Measurements from ENCODE around the gene POLD2. TPM values are rescaled to one million over a fixed set of nuclear protein-coding genes. Genes with fewer than 3 reads are reported as not detected.

Gene POLD2
- total RNA-seq, 4 donors from 2014 or later: 12.9 to 73.3 (median 33.7) TPM

DNA sequence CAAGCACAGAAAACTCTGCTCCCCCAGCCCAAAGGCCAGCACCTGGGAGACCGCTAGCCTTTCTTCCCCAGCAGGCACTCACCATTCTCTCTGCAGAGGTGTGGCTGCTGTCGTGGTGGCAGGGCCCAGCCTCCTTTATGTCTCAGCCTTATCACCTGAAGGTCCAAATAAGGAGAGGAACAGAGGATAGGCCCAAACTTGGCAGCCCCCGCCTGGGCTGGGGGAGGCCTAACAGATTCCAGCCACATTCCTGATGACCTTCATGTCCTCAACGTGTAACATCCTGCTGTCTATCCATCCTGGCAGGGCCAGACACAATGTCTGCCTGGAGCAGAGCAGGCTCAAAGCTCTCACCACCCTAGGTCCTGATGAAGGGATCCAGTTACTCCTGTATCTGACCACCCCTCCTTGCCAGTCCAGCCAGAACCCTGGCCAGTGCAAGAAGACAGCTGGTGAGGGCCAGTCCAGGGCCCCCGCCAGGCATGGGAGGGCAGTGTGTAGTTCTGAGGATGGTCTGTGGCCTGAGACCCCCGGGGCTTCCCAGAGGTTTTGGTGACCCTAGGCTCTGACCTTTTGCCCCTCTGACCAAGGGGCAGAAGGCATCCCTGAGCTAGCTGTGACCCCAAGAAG is 18.0 kb upstream of the POLD2 start, which contains the start of gene MYL7:
Gene MYL7 (minus strand): TSS at position 112 of the 630 bp plus-strand sequence. CDS start 27 bp downstream, at position 85.
- DNase-seq: no peak
- H3K9me3 ChIP-seq: no peaks in the 10 kb centered on the region
- no peak within 1 kb of the TSS for H3K27ac ChIP-seq
- H3K36me3 ChIP-seq: no peaks in the 10 kb centered on the region
- peaks cover 0 to 5% of the 10 kb centered on the region in 2 donors for H3K4me1 ChIP-seq
- no peak within 1 kb of the TSS for H3K4me3 ChIP-seq
- no peaks in the 10 kb centered on the region for H3K27me3 ChIP-seq
- intact Hi-C loops (cut with DNase I; ENCODE audit: low total_unique reads): no loop called here
- no peak for TF ChIP-seq POLR2A (IDR thresholded peaks at IDR 0.05)
- TF ChIP-seq, protein P1, sequence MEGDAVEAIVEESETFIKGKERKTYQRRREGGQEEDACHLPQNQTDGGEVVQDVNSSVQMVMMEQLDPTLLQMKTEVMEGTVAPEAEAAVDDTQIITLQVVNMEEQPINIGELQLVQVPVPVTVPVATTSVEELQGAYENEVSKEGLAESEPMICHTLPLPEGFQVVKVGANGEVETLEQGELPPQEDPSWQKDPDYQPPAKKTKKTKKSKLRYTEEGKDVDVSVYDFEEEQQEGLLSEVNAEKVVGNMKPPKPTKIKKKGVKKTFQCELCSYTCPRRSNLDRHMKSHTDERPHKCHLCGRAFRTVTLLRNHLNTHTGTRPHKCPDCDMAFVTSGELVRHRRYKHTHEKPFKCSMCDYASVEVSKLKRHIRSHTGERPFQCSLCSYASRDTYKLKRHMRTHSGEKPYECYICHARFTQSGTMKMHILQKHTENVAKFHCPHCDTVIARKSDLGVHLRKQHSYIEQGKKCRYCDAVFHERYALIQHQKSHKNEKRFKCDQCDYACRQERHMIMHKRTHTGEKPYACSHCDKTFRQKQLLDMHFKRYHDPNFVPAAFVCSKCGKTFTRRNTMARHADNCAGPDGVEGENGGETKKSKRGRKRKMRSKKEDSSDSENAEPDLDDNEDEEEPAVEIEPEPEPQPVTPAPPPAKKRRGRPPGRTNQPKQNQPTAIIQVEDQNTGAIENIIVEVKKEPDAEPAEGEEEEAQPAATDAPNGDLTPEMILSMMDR (IDR thresholded peaks at IDR 0.05): no peak

DNA sequence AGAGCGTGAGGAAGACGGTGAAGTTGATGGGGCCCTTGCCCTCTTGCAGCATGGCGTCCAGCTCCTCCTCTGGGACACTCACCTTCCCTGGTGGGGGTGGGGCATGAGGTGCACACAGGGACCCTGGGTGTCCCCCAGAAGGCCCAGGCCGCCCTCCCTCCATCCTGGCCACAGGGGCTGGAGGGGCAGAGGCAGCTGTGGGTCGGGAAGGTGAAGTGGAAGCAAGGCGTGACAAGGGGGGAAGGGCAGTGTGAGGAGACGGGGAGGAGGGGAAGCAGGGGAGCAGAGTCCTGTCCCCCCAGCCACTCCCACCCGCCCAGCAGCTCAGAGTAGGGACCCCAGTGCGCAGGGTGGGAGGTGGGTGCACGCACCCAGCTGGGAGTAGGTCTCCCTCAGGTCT is 17.0 kb upstream of the POLD2 start:
- Histone ChIP-seq H3K4me1 (peaks cover 0 to 2% of the 10 kb centered on the region in 2 donors), H3K27ac (no peak overlapping the region), H3K4me3 (no peak overlapping the region), H3K27me3 (no peaks in the 10 kb centered on the region), H3K36me3 (no peaks in the 10 kb centered on the region), H3K9me3 (no peaks in the 10 kb centered on the region)
- no peak for DNase-seq
- intact Hi-C loops (cut with DNase I; ENCODE audit: low total_unique reads): no loop called here
- TF ChIP-seq, protein P1 (IDR thresholded peaks at IDR 0.05): no peak
- TF ChIP-seq POLR2A (IDR thresholded peaks at IDR 0.05): no peak

DNA sequence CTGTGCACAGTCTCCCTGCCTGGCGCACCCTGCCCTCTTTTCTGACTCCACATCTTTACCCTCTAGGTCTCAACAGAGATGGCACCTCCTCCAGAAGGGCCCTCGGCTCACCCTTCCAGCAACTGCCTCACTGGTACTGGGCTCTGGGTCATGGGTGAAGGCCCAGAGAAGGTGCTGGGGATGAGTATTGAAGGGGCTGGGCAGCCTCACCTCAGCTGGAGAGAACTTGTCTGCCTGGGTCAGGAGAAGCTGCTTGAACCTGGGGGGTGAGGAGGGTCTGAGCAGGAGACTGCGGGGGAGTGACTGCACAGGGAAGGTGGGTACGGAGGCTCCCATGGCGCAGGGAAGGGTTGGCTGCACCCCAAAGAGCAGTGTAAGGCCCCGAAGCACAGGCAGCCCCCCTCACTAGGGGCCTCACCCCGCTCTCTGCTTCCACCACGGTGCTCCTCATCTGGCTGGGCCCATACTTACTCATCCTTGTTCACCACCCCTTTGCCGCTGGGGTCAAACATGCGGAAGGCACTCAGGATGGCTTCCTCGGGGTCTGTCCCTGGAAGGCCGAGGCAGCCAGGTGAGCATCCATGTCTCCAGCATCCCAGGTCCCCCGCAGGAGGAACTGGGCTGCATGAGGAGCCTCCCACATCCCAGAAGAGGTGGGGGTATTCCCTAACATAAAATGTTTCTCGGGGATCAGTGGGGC is 16.1 kb upstream of the POLD2 start:
- Histone ChIP-seq H3K27me3 (no peaks in the 10 kb centered on the region), H3K4me1 (no peaks in the 10 kb centered on the region), H3K9me3 (no peaks in the 10 kb centered on the region), H3K27ac (no peak overlapping the region), H3K4me3 (no peak overlapping the region), H3K36me3 (no peaks in the 10 kb centered on the region)
- DNase-seq: no peak
- TF ChIP-seq, protein P1 (IDR thresholded peaks at IDR 0.05): no peak
- no peak for TF ChIP-seq POLR2A (IDR thresholded peaks at IDR 0.05)
- intact Hi-C loops (cut with DNase I; ENCODE audit: low total_unique reads): no loop called here

DNA sequence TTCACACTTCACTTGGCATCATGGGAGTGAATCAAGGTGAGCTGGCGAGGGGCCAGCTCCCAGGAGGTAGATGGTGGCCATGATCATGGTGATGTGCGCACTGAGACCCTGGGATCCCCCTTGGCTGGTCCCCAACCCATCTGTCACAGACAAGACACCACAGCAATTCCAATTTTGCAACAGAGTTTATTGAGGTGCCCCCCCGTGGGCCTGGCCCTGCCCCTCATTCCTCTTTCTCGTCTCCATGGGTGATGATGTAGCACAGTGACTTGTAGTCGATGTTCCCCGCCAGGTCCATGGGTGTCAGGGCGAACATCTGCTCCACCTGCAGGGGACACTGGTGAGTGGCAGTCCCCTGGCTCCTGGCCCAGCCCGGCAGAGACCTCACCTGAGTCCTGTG is 15.3 kb upstream of the POLD2 start:
- H3K9me3 ChIP-seq: no peaks in the 10 kb centered on the region
- H3K36me3 ChIP-seq: no peaks in the 10 kb centered on the region
- H3K27me3 ChIP-seq: no peaks in the 10 kb centered on the region
- H3K4me1 ChIP-seq: no peaks in the 10 kb centered on the region
- intact Hi-C loops (cut with DNase I; ENCODE audit: low total_unique reads): no loop called here
- DNase-seq: no peak
- no peak overlapping the region for H3K27ac ChIP-seq
- TF ChIP-seq, protein P1 (IDR thresholded peaks at IDR 0.05): no peak
- no peak for TF ChIP-seq POLR2A (IDR thresholded peaks at IDR 0.05)
- H3K4me3 ChIP-seq: no peak overlapping the region

DNA sequence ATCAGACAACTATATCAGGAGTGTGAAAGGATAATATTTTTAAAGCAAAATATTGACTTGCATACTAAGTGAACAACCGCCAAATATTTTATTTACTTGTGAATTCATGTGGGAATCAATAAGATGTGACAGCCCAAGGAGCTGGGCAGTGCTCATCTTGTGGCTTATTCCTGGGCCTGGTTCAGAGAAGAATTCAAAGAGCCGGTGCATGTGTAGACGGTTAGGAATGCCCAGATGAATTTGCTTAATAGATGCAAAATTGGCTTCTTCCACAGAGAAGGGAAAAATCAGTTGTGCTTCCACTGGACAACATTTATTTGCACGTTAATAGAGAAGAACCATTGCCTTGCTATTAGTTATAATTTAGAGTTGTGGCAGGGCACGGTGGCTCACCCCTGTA is 13.4 kb upstream of the POLD2 start:
- no peak for DNase-seq
- Histone ChIP-seq H3K27me3 (no peaks in the 10 kb centered on the region), H3K9me3 (no peaks in the 10 kb centered on the region), H3K27ac (no peak overlapping the region), H3K4me3 (no peak overlapping the region), H3K4me1 (no peaks in the 10 kb centered on the region), H3K36me3 (no peaks in the 10 kb centered on the region)
- intact Hi-C loops (cut with DNase I; ENCODE audit: low total_unique reads): no loop called here
- TF ChIP-seq, protein P1 (IDR thresholded peaks at IDR 0.05): no peak
- TF ChIP-seq POLR2A (IDR thresholded peaks at IDR 0.05): no peak
